Activated CD8-positive, alpha-beta T cell treated with anti-CD3 and anti-CD28 coated beads, Interleukin-2, amount 10 ng/mL, durations not matched to agents 7 days and 5 days (primary cell): ENCODE data around the gene ERF. TPM values are rescaled to one million over a fixed set of nuclear protein-coding genes. Genes with fewer than 3 reads are reported as not detected.
"Not testable (repeated sequence)": the region's sequence is repeated elsewhere in the genome, so short reads cannot be mapped to it uniquely, and the experiment has no call there.

Experiments used
- ATAC-seq: fragments of 150-1000 bp; cut with Tn5 transposase; one replicate; pipeline ENCODE4 v1.10.0; 2021; ENCODE audit warnings: moderate library complexity
- CTCF ChIA-PET: fragments of 350-600 bp; sonication (Branson Sonifier 250); formaldehyde crosslinking; loops from one replicate; lab custom pipeline; 2021; ENCODE audit warnings: antibody characterized with exemption; lab: Charles Lee
- POLR2A ChIA-PET: fragments of 350-600 bp; sonication (Branson Sonifier 250); formaldehyde crosslinking; loops from one replicate; lab custom pipeline; 2021; ENCODE audit warnings: antibody characterized with exemption; lab: Charles Lee
- DNase-seq: peaks from one replicate; pipeline ENCODE4 v3.0.0-alpha.2; 2020
- H3K27ac Mint-ChIP-seq: one replicate; pipeline ENCODE4 v1.8.0; 2021; ENCODE audit warnings: mild to moderate bottlenecking, mixed read lengths
- H3K27me3 Mint-ChIP-seq: one replicate; pipeline ENCODE4 v1.8.0; 2021; ENCODE audit warnings: low read depth, mixed read lengths
- H3K36me3 Mint-ChIP-seq: one replicate; pipeline ENCODE4 v1.8.0; 2021; ENCODE audit warnings: low read depth, mixed read lengths
- H3K4me1 Mint-ChIP-seq: one replicate; pipeline ENCODE4 v1.8.0; 2021; ENCODE audit warnings: low read depth, mixed read lengths
- H3K4me3 Mint-ChIP-seq: one replicate; pipeline ENCODE4 v1.8.0; 2021; ENCODE audit warnings: mild to moderate bottlenecking, mixed read lengths
- H3K9me3 Mint-ChIP-seq: one replicate; pipeline ENCODE4 v1.8.0; 2022; ENCODE audit warnings: mixed read lengths; ENCODE audit not compliant: insufficient read depth
- total RNA-seq, 2 experiments: library from RNA; stranded (reverse); gene quantifications; one replicate each; pipeline ENCODE4 v1.2.3, GENCODE V29; 2021

ERF gene
- total RNA-seq, 2 experiments from 2014 or later = 49.9 to 54.5 TPM

GRCh38 chr19:42267644-42268141 is 12.8 kb upstream of the ERF start:
- Mint-ChIP-seq H3K4me3 (no peak overlapping the region), H3K36me3 (peaks cover 8% of the 10 kb centered on the region), H3K4me1 (peaks cover 31% of the 10 kb centered on the region), H3K27me3 (peaks cover under 1% of the 10 kb centered on the region), H3K27ac (no peak overlapping the region), H3K9me3 (no peaks in the 10 kb centered on the region)
- ATAC-seq = no peak
- ChIA-PET POLR2A (interaction anchor here (0.7 to 1.4 kb wide), 4 partner anchors 10 to 15 kb away, joined by 4 read pairs; no protein-coding TSS in a partner anchor), CTCF (interaction anchor here (0.7 to 1.4 kb wide), 4 partner anchors 12 to 140 kb away, joined by 3 to 7 read pairs (median 3); no protein-coding TSS in a partner anchor)
- DNase-seq = no peak

GRCh38 chr19:42266928-42267603 is 12.1 kb upstream of the ERF start:
- not testable (repeated sequence) for H3K27me3 Mint-ChIP-seq, H3K27ac Mint-ChIP-seq, H3K36me3 Mint-ChIP-seq, DNase-seq, ATAC-seq, H3K9me3 Mint-ChIP-seq, H3K4me3 Mint-ChIP-seq
- peaks cover 31% of the 10 kb centered on the region for H3K4me1 Mint-ChIP-seq
- ChIA-PET CTCF (interaction anchor here (0.7 to 1.4 kb wide), 4 partner anchors 12 to 140 kb away, joined by 3 to 7 read pairs (median 3); no protein-coding TSS in a partner anchor), POLR2A (interaction anchor here (0.7 to 1.4 kb wide), 4 partner anchors 11 to 15 kb away, joined by 4 read pairs; no protein-coding TSS in a partner anchor)

- CTCF ChIA-PET, POLR2A ChIA-PET, ATAC-seq, H3K9me3 Mint-ChIP-seq, H3K27me3 Mint-ChIP-seq, H3K36me3 Mint-ChIP-seq, DNase-seq, H3K4me3 Mint-ChIP-seq, H3K27ac Mint-ChIP-seq: not testable (repeated sequence)
- peaks cover 25% of the 10 kb centered on the region for H3K4me1 Mint-ChIP-seq
Observed at GRCh38 chr19:42266105-42266504, 11.2 kb upstream of the ERF start.

GRCh38 chr19:42261763-42262162 is 6.8 kb upstream of the ERF start:
- no peak overlapping the region for H3K27ac Mint-ChIP-seq
- H3K36me3 Mint-ChIP-seq = no peaks in the 10 kb centered on the region
- ATAC-seq (no peak), DNase-seq (no peak)
- H3K27me3 Mint-ChIP-seq = peaks cover 4% of the 10 kb centered on the region
- ChIA-PET POLR2A (no interaction called here), CTCF (no interaction called here)
- H3K4me1 Mint-ChIP-seq = peaks cover under 1% of the 10 kb centered on the region
- H3K9me3 Mint-ChIP-seq = no peaks in the 10 kb centered on the region
- H3K4me3 Mint-ChIP-seq = no peak overlapping the region

- H3K9me3 Mint-ChIP-seq, CTCF ChIA-PET, H3K4me3 Mint-ChIP-seq, H3K27ac Mint-ChIP-seq, POLR2A ChIA-PET, DNase-seq, ATAC-seq, H3K36me3 Mint-ChIP-seq: not testable (repeated sequence)
- Mint-ChIP-seq H3K4me1 (peaks cover 11% of the 10 kb centered on the region), H3K27me3 (peaks cover 11% of the 10 kb centered on the region)
Observed at GRCh38 chr19:42257842-42258241, 2.9 kb upstream of the ERF start.

GRCh38 chr19:42255766-42256745 is 1.1 kb upstream of the ERF start:
- peaks cover 27% of the 10 kb centered on the region for H3K4me1 Mint-ChIP-seq
- H3K36me3 Mint-ChIP-seq = peaks cover 5% of the 10 kb centered on the region
- peak overlapping the region; percentile 74 for H3K4me3 Mint-ChIP-seq
- peaks cover 7% of the 10 kb centered on the region for H3K27me3 Mint-ChIP-seq
- ChIA-PET POLR2A (interaction anchor here (1.1 to 1.4 kb wide), 2 partner anchors 12 to 13 kb away, joined by 4 read pairs; no protein-coding TSS in a partner anchor), CTCF (interaction anchor here (0.7 to 2.7 kb wide), 4 partner anchors 11 to 40 kb away, joined by 3 to 8 read pairs (median 4); no protein-coding TSS in a partner anchor)
- no peak overlapping the region for H3K27ac Mint-ChIP-seq
- no peak for ATAC-seq
- DNase-seq = no peak
- H3K9me3 Mint-ChIP-seq = no peaks in the 10 kb centered on the region

- Mint-ChIP-seq H3K27me3 (peaks cover 7% of the 10 kb centered on the region), H3K36me3 (peaks cover 12% of the 10 kb centered on the region), H3K27ac (peak overlapping the region; percentile 85), H3K4me1 (peaks cover 36% of the 10 kb centered on the region), H3K4me3 (peak overlapping the region; percentile 74), H3K9me3 (no peaks in the 10 kb centered on the region)
- peak; percentile 83 for DNase-seq
- ChIA-PET POLR2A (no interaction called here), CTCF (no interaction called here)
- peak; percentile 41 for ATAC-seq
Observed at GRCh38 chr19:42254089-42254849, 659 bp downstream of the ERF start.

GRCh38 chr19:42253245-42254088 is 1.5 kb downstream of the ERF start:
- Mint-ChIP-seq H3K27ac (peak overlapping the region; percentile 89), H3K27me3 (peaks cover 7% of the 10 kb centered on the region), H3K4me1 (peaks cover 36% of the 10 kb centered on the region), H3K36me3 (peaks cover 12% of the 10 kb centered on the region), H3K4me3 (peak overlapping the region; percentile 84), H3K9me3 (no peaks in the 10 kb centered on the region)
- ATAC-seq = peak; percentile 28
- peak; percentile 70 for DNase-seq
- POLR2A ChIA-PET = interaction anchor here (1.5 to 1.7 kb wide), 2 partner anchors 17 to 33 kb away, joined by 3 to 6 read pairs; partner anchors contain the start of gene ZNF526
- CTCF ChIA-PET = no interaction called here

- ATAC-seq (no peak), DNase-seq (no peak)
- CTCF ChIA-PET = interaction anchor here (3.6 kb wide), 1 partner anchor 27 kb away, joined by 22 read pairs; no protein-coding TSS in a partner anchor
- Mint-ChIP-seq H3K9me3 (no peaks in the 10 kb centered on the region), H3K27me3 (peaks cover 7% of the 10 kb centered on the region), H3K36me3 (peaks cover 12% of the 10 kb centered on the region), H3K4me1 (peaks cover 36% of the 10 kb centered on the region), H3K4me3 (peak overlapping the region; percentile 84), H3K27ac (peak overlapping the region; percentile 89)
- POLR2A ChIA-PET = interaction anchor here (1.0 to 1.7 kb wide), 4 partner anchors 9 to 32 kb away, joined by 3 to 6 read pairs (median 4); partner anchors contain the start of gene ZNF526
Observed at GRCh38 chr19:42252365-42253244, 2.3 kb downstream of the ERF start.
